GM18511 (cell line): ENCODE measurements around the gene EYA2.

Source experiments
- ATAC-seq: cut with Tn5 transposase; IDR thresholded peaks from one replicate; pipeline ENCODE4 v1.9.1; 2021; ENCODE audit warnings: mild to moderate bottlenecking, moderate library complexity; ENCODE audit not compliant: unreplicated experiment

EYA2 gene

DNA sequence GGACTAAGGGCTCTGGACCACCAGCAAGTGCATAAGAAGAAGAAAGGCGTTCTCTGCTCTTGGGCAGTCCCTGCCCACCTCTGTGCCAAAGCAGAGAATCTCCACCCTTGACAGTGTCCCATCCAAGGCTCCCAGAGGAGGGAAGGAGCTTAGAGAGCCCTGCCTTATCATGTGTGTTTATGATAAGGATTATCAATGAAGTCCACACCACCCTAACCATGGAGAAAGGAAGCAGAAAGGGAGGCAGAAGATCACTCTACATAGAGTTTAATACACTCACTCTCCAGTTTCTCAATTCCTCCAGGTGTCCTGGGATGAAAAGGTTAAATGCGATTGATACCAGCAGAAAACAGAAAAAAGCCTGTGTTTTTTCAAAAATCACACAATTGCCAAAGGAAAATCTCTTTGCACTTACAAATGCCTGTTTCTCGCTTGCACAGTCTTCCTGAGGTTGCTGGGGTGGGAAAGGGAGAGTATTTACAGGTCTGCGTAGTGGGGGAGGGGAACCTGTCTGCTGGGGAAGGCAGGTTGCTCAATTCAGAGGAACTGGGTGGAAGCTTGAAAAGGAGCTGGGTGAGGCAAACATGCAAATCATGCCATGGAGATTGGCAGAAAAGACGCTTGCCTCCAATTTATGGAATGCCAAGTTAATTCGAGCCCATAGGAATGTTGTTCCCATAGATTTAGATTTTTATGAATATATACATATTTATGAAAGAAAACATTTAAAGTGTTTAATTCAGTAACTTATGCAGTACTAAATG, 104.0 kb downstream of the EYA2 start:
- no peak for ATAC-seq

DNA sequence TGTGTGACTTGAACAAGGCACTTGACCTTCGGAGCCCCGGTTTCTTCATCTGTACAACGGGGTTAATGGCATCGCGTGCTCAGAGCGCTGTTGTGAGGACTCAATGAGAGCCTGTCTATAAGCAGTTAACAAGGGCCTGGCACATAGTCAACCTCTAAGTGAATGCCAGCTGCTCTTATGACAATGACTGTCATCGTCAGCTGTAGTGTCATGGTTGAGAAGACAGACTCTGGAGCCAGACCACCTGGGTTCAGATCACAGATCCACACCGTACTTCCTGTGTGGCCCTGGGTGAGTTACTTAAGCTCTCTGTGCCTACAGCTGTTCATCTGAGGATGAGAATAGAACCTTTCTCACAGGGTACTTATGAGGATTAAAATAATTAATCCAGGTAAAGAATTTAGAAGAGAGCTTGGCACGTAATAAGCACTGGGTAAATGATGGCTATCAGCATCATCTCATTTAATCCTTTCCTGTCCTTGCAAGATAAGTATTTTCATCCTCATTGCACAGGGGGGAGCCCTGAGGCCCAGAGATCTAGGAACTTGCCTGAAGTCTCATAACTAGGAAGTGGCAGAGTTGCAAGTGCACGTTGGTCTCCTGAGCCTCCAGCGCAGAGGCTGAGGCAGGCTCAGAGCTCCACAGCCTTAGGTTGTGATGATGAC, 105.3 kb downstream of the EYA2 start:
- ATAC-seq, result no peak

DNA sequence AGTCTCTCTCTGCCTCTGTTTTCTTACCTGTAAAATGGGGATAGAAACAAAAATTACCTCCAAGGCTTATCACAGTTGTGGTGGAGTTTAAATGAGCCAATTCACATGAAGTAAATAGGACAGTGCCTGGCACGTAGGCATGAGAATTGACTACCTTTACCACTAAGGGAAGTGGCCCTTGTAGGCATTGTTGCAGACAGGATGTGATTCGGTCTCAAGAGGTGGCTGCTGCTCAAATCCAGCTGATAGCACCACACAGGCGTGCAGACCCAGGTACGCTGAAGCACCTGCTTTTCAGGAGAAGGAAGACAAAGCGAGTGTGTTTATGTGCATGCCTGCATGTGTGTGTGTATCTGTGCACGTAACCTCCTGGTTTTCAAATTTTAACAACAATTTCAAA, 108.6 kb downstream of the EYA2 start:
- no peak for ATAC-seq

DNA sequence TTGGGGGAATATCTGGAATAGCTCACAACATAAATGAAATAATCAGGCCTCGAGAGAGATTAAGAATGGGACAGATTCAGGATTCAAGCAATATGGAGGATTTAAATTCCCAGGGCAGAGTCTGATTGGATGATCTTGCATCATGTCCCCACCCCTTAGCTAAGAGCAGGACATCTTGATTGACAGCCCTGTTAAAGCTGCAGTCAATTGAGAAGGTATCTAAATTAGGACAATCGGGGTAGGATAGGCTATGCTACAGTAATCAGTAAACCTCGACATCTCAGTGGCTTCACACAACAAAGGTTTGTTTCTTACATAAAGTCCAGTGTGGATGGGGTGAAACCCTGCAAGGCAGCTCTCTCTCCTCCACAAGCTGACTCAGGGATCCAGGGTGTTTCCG, 109.5 kb downstream of the EYA2 start:
- ATAC-seq, result no peak

DNA sequence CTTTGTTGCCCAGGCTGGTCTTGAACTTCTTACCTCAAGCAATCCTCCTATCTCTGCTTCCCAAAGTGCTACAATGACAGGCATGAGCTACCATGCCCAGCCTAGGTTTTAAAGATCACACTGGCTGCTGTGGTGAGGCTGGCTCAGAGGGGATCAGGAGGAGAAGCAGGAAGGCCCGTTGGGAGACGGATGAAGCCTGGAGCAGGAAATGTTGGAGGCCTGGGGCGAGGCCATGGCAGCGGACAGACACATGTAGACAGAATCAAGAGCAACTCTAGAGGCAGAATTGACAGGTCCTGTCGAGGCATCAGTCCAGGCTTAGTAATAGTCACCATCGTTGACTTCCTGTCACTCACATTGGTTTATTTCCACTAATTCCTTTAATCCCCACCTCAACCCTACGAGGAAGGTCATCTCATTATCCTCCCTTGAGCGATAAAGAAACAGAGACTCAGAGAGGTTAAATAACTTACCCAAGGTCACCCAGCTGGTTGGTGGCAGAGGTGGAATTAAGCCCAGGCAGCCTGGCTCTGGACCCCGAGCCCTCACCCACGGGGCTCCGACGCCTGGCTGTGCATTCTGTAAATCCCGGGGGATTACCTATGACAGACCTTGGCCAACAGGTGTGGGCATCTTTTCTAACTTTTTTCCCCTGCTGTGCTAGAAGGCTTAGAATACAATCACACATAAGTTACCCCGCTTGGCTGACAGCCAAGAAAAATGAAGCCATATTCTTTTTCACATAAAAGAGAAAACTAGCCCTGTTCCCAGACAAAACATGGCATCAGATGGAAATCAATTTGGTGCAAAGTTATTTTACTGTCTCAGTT, 113.4 kb downstream of the EYA2 start:
- no peak for ATAC-seq

DNA sequence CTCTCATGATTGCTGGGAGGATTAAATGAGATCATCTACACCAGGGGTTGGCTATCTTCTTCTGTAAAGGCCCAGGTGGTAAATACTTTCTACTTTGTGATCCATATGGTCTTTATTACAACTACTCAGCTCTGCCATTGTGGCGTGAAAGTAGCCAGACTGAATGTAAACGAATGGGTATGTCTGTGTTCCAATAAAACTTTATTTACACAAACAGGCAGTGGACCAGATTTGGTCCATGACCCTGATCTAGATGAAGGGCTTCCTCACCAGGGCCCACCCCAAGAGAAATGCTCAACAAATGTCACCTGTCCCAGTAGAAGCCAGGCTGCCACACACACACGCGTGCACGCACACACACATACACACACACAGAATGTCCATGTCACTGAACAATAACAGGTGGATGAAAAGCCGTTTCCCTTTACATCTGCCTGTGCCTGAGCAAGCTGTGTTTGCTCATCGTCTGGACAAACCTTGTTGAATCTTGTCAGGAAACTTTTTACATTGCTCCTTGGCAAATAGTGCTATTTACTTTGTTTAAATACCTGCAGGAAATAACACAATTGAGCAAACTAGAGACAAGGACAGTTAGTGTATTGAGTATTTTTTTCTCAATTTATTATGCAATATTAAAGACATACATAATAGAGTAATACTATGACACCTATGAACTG, 114.3 kb downstream of the EYA2 start:
- ATAC-seq, result no peak

DNA sequence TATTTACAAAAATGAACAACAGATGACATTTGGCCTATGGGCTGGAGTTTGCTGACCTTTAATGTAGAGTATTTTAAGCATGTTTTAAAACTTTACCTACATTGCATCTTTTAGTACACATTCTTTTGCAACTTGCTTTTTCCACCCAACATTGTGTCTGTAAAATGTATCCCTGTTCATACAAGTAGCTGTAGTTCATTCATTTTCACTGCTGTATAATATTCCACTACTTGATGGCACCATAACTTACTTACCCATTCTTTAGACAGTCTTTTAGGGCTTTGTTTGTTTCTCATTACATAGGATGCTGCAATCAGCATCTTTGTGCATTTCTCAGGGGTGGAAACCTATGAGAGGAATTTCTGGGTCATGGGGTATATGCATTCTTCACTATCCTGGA, 115.1 kb downstream of the EYA2 start:
- ATAC-seq, result no peak

DNA sequence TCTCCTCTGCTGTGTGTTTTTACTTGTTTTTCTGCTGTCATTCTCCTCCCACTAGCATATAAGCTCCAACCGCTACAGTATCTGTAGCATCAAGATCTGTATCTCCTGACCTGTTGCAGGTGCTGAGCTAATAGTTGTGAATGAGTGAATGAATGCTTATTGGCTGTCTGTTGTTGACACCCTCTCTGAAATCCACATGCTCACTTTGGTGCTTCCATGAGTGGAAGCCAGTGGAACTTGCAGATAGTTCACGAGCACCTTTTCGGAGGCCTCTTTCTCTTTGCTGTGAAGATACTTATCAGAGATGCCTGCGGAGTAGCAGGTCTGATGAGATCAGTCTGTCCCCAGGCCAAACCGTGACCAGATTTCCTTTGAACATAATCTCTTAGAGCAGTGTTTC, 117.3 kb downstream of the EYA2 start:
- ATAC-seq, result no peak

DNA sequence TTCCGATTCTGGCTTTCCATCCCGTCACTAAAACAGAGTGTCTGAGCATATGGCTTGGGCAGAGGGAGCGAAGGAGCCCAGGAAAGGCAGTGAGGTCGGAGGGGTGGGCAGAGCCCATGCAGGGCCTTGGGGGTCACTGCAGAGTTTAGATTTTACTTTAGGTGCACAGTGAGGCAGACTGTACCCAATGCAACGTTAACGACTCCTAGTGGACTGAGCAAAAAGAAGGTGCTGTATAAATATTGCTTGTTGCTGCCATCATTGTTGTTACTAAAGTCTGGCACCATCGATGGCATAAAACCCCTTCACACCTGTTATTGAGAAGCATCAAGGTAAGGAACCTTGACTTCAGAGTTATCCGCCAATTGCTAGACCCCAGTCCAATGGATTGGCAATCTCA, 119.0 kb downstream of the EYA2 start:
- ATAC-seq, result no peak

DNA sequence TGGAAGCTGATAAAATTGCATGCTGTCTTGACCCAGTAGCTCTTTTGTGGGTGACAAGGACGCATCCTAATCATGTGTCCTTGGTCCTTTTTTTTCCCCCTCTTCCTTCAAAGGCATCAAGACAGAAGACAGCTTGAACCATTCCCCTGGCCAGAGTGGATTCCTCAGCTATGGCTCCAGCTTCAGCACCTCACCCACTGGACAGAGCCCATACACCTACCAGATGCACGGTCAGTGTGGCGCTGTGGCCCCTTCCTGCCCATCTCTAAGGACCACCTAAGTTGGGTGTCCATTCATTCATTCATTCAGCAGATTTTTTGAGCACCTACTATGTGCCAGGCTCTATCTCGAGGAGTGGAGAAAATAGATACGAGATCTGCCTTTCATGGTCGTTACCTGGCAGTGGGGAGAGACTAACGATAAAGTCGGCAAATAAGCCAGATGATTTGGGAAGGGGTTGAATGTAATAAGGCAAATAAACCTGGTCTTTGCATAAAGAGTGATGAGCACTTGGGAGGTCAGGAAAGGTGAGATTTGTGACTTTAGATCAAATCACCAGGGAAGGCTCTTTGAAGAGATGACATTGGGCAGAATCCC, 121.5 kb downstream of the EYA2 start:
- no peak for ATAC-seq

DNA sequence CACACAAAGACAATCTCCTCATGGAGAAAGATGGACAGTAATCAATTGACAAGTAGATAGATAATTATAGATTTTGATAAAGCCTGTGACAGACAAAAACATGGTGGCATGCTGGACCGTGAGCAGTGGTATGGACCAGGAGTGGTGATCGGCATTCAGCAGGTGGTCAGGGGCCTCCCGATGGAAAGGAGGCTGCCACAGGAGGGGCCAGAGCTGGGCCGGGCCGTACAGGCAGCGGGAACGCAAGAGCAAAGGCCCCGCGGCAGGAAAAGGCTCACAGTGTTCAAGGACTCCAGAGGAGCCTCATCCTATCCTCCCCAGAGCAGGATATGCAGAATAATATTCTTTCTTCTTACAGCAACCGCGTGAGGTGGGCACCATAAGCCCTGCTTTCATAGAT, 123.7 kb downstream of the EYA2 start:
- ATAC-seq, result no peak

DNA sequence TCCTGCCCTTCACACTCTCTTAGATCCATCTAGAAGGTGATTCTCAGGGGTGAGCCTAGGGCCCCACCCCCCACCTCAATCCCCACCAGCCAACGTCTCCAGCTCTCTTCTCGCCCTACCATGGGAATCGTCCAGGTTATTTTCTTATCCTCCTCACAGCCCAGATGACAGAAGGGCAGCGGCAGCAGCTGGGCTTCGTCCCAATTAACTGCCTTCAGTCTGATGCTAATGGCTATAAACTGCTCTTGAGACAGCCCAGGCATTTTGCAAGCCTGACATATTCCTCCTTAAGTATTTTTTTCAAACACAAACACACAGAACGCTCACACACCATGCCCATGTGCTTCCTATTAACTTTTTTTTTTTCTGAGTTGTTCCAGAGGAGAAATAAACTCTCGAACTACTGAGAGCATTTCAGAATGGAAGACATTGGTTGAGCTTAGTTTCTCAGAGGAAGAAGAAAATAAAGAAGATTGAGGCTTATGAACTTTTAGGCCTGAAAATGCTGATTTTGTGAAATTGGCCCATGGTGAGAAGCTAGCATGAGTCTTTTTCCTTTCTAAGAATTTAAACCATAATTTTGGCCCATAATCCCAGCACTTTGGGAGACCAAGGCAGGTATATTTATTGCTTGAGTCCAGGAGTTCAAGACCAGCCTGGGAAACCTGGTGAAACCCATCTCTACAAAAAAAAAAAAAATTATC, 124.6 kb downstream of the EYA2 start:
- no peak for ATAC-seq

DNA sequence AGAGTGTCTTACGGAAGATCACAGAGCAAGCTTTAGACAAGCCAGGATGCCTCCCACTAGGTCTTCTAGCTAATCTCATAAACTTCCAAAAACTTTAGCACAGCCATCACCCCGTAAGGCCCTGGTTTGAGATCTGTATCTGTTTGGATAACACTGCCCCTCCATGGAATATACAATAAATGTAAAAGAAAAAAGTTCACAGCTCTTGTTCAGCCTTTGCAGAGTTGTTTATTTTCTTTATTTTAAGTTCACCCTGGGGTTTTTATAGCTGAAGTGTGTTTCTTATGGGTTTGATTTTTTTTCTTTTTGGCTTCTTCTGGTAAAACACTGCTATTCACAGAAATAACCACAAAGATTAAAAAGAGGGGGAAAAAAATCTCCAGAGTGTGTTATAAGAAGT, 125.6 kb downstream of the EYA2 start:
- no peak for ATAC-seq

DNA sequence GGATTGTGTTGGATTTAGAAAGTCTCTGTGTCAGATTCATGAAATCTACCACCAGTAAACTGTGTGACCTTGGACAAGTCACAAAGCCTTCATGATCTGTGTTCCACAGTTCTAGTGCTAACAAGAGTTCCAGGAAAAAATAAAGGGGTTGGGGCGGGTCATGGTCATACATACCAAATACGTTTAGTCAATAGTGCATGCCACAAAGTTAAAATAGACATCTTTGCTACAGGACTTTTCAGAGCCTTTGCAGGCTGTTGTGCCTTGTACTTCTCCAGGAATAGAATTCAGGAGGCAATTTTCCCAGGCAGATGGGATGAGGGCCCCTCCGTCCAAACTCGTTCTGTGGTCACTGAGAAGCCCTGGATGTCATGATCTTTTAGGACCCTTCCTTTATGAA, 127.2 kb downstream of the EYA2 start:
- no peak for ATAC-seq

DNA sequence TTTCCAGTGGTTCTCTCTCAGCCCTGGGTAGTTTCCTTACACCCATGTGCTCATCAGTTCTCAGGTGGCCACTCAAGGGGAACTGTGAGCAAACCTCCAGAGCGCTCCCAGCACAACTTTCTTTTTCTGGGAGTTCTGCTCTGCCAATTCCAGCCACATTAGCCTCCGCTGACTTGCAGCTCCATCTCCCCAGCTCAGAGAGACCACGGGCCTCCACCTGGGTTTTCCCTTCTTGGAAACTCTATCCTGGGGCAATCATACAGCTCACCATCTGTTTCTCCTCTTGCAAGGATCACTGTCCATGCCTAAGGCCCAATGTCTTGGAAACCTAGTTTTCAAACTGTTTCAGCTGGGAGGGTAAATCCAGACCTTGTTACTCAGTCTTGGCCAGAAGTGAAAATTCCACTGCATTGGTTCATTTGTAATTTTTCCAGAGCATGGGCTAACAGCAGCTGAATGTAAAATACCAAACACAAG, 129.9 kb downstream of the EYA2 start:
- ATAC-seq, result no peak

DNA sequence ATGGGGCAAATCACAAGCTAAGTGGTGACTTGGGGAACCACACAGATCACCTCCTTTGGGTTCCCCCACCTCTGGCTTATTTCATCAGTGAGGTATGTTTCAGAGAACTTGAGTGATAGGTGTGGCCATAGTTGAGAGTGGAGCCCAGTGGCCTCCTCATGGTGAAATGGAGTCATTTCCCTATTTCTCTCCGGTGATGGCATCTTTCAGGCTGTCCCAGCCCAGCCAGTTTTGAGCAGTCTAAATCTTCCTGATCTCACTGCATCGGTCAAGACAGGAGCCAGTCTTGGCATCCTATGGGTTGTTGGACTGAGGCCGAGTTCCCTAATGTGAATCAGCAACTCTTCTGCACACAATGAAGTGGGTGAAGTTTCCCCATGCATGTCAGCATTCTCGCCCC, 132.4 kb downstream of the EYA2 start:
- no peak for ATAC-seq

DNA sequence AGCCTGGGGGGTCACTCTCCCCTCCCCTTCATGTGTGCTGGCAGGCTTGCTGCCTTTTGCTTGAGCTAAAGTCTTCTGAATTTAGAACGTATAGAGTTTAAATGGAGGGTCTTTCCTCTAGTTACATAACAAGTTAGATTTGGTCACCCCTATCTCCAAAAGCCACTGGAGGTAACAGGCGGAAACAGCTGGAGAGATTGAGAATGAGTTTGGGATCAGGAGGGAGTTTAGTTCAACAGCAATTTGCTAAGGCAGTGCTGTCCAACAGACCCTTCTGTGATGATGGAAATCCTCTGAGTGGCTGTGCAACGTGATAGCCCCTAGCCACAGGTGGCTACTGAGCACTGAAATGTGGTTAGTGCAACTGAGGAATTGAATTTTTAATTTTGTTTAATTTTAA, 132.8 kb downstream of the EYA2 start:
- ATAC-seq, result no peak

DNA sequence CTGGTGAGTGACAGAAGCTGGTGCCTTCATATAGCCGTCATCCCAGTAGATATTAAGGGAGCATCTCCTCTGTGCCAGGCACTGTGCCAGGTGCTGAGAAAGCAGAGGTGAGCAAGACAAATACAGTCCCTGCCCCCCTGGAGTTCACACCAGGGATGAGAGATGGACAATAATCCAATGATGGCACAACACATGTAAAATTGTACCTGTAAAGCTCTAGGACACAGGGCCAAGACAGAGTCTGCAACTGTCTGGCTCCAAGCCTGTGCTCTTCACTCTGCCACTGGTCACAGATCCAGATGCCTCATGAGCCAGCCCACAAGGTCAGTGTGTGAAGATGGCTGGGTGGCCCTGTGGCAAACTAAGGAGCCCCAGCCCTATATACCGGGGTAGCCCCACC, 133.8 kb downstream of the EYA2 start:
- ATAC-seq, result no peak

DNA sequence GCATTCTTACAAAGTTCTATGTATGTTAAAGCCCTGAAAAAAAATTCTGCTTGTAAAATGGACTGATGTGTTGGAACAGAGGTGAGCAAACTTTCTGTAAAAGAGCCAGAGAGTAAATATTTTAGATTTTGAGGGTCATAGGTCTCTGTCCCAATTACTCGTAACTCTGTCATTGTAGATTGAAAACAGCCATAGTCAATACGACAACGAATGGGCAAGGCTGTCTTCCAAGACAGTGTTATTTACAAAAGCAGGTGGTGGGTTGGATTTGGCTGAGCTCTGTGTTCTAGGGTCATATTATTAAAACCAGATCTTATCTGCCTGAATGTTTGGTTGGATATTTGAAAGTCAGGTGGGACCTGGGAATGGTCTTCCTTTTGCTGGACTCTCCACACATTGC, 135.2 kb downstream of the EYA2 start:
- ATAC-seq, result no peak

DNA sequence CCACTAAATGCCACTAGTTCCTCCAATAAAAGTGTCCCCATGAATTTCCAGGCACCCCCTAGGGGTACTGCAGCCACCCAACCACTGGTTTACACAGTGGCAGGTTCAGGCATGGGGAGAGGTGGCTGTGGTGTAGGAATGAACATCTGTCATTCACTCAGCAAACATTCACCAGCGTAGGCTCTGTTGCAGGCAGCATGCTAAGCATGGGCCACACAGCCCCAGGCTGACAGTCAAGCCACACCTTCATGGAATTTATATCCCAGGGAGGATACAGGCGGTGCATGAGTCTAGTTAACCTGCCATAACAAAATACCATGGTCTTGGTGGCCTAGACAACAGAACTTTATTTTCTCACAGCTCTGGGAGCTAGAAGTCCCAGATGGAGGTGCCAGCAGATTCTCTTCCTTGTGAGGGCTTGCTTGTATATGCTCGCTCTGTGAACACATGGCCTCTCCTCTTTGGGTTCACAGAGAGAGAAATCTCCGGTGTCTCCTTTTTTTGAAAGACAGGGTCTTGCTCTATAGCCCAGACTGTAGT, 135.7 kb downstream of the EYA2 start:
- no peak for ATAC-seq
